Osteoblast (primary cell): Measurements from ENCODE around the gene CD276. TPM values are rescaled to one million over a fixed set of nuclear protein-coding genes. Genes with fewer than 3 reads are reported as not detected.

Experiments used
- DNase-seq: peaks from one replicate; pipeline ENCODE4 v3.0.0; 2011; ENCODE audit warnings: low spot score, mixed read lengths; ENCODE audit not compliant: insufficient read length; ENCODE audit errors: missing footprints
- H2AFZ ChIP-seq: 2 replicates; pipeline ENCODE4 v1.6.0; 2011; ENCODE audit warnings: mild to moderate bottlenecking, low read length
- H3K27ac ChIP-seq: 2 replicates; pipeline ENCODE4 v1.5.1; 2011; ENCODE audit warnings: mild to moderate bottlenecking, low read depth, low read length, moderate library complexity
- H3K27me3 ChIP-seq: 2 replicates; pipeline ENCODE4 v1.6.0; 2012; ENCODE audit warnings: mild to moderate bottlenecking, control low read depth, inconsistent platforms, low read length, moderate library complexity; ENCODE audit not compliant: insufficient read depth
- H3K36me3 ChIP-seq: 2 replicates; pipeline ENCODE4 v1.5.1; 2011; ENCODE audit warnings: mild to moderate bottlenecking, low read length, control low read depth, moderate library complexity; ENCODE audit not compliant: insufficient read depth
- H3K4me1 ChIP-seq: 2 replicates; pipeline ENCODE4 v1.5.1; 2011; ENCODE audit warnings: mild to moderate bottlenecking, low read length, control low read depth, moderate library complexity; ENCODE audit not compliant: insufficient read depth
- H3K4me2 ChIP-seq: 2 replicates; pipeline ENCODE4 v1.6.0; 2011; ENCODE audit warnings: mild to moderate bottlenecking, low read length; ENCODE audit not compliant: insufficient read depth
- H3K4me3 ChIP-seq: fragments of 200-600 bp; sonication (generic); 3 replicates; pipeline ENCODE4 v1.5.1; 2012; ENCODE audit warnings: mild to moderate bottlenecking, low read length, inconsistent platforms; ENCODE audit not compliant: insufficient read depth
- H3K79me2 ChIP-seq: 2 replicates; pipeline ENCODE4 v1.6.0; 2012; ENCODE audit warnings: mild to moderate bottlenecking, low read length, control low read depth, inconsistent platforms; ENCODE audit not compliant: insufficient read depth
- H3K9me3 ChIP-seq: 2 replicates; pipeline ENCODE4 v1.5.1; 2011; ENCODE audit warnings: low read depth, low read length, control low read depth
- H4K20me1 ChIP-seq: 2 replicates; pipeline ENCODE4 v1.6.0; 2012; ENCODE audit warnings: mild to moderate bottlenecking, low read length, control low read depth; ENCODE audit not compliant: insufficient read depth
- CTCF ChIP-seq: IDR thresholded peaks from 2 replicates; pipeline ENCODE4 v1.5.1; 2011; ENCODE audit warnings: mild to moderate bottlenecking, low read depth, low read length, moderate library complexity; ENCODE audit errors: extremely low read depth
- total RNA-seq: library from RNA; depleted of rRNA; stranded (reverse); fragments of >200 nt; gene quantifications from 2 replicates; pipeline ENCODE4 v1.2.3, GENCODE V29; 2012

The CD276 gene
- total RNA-seq, 1 donor: 154 TPM

GRCh38 chr15:73710321-73710720 lies 26.1 kb downstream of the CD276 start:
- no peak for DNase-seq
- H3K9me3 ChIP-seq: no peaks in the 10 kb centered on the region
- H4K20me1 ChIP-seq: peaks cover 33% of the 10 kb centered on the region
- H3K27ac ChIP-seq: no peak overlapping the region
- H3K36me3 ChIP-seq: peaks cover 71% of the 10 kb centered on the region
- peaks cover 32% of the 10 kb centered on the region for H3K79me2 ChIP-seq
- H3K27me3 ChIP-seq: no peaks in the 10 kb centered on the region
- no peak overlapping the region for H2AFZ ChIP-seq
- TF ChIP-seq CTCF: no peak
- H3K4me2 ChIP-seq: no peak overlapping the region
- no peak overlapping the region for H3K4me3 ChIP-seq
- H3K4me1 ChIP-seq: no peaks in the 10 kb centered on the region

- Histone ChIP-seq H3K4me1 (no peaks in the 10 kb centered on the region), H2AFZ (no peak overlapping the region), H3K27me3 (no peaks in the 10 kb centered on the region), H3K4me3 (no peak overlapping the region), H3K79me2 (peaks cover 25% of the 10 kb centered on the region), H3K36me3 (peaks cover 62% of the 10 kb centered on the region), H3K4me2 (no peak overlapping the region), H4K20me1 (peaks cover 29% of the 10 kb centered on the region), H3K27ac (no peak overlapping the region), H3K9me3 (no peaks in the 10 kb centered on the region)
- TF ChIP-seq CTCF: no peak
- no peak for DNase-seq
These were observed 27.3 kb downstream of the CD276 start for GRCh38 chr15:73711526-73711925.

- H3K79me2 ChIP-seq: peaks cover 19% of the 10 kb centered on the region
- no peak overlapping the region for H3K27ac ChIP-seq
- H3K27me3 ChIP-seq: no peaks in the 10 kb centered on the region
- H3K4me3 ChIP-seq: no peak overlapping the region
- H2AFZ ChIP-seq: no peak overlapping the region
- DNase-seq: no peak
- H3K9me3 ChIP-seq: no peaks in the 10 kb centered on the region
- H3K4me2 ChIP-seq: no peak overlapping the region
- H4K20me1 ChIP-seq: peaks cover 26% of the 10 kb centered on the region
- peaks cover 62% of the 10 kb centered on the region for H3K36me3 ChIP-seq
- no peaks in the 10 kb centered on the region for H3K4me1 ChIP-seq
- no peak for TF ChIP-seq CTCF
These were observed 27.9 kb downstream of the CD276 start for GRCh38 chr15:73712107-73712506.

- no peak overlapping the region for H3K4me3 ChIP-seq
- peaks cover 7% of the 10 kb centered on the region for H4K20me1 ChIP-seq
- H3K27ac ChIP-seq: no peak overlapping the region
- H3K4me1 ChIP-seq: no peaks in the 10 kb centered on the region
- no peaks in the 10 kb centered on the region for H3K79me2 ChIP-seq
- H3K4me2 ChIP-seq: no peak overlapping the region
- no peak overlapping the region for H2AFZ ChIP-seq
- H3K9me3 ChIP-seq: no peaks in the 10 kb centered on the region
- TF ChIP-seq CTCF: no peak
- DNase-seq: no peak
- H3K36me3 ChIP-seq: peaks cover 38% of the 10 kb centered on the region
- H3K27me3 ChIP-seq: peaks cover 5% of the 10 kb centered on the region
These were observed 30.6 kb downstream of the CD276 start for GRCh38 chr15:73714695-73715301.
